HG03558 (cell line): Measurements from ENCODE around the gene USB1.

Experiments used
- ATAC-seq: cut with Tn5 transposase; IDR thresholded peaks from one replicate; pipeline ENCODE4 v1.9.1; 2021; ENCODE audit warnings: moderate number of reproducible peaks; ENCODE audit not compliant: unreplicated experiment; ENCODE audit errors: extremely low read depth

USB1 gene

DNA sequence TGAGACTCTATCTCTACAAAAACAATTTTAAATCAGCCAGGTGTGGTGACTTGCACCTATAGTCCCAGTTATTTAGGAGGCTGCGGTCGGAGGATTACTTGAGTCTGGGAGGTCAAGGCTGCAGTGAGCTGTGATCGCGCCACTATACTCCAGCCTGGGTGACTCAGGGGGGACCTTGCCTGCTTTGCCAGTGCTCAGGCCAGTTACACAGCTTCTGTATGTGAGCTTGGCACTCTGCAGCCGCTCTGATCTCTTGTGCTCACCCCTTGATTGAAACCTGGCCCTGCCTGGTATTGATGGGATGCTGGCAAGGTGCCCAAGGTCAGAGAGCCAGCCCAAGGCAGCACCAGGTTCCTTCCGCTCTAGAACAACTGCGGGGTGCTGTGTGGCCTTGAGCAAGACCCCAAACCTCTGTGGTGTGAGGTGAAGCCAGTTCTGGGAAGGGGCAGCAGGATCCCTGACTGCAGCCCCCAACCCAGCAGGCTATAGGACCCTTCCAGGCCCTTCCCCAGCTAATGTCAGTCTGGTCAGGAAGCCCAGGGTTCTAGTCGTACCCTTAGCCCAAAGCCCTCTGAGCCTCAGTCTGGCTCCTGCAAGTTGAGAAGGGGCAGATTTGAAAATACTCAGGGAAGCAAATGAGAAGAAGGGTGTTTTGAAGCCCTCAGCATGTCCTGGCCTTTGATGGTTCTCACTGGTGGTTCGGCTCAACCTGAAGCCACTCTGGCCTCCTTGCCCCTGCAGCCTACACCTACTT, 43.2 kb downstream of the USB1 start:
- no peak for ATAC-seq

DNA sequence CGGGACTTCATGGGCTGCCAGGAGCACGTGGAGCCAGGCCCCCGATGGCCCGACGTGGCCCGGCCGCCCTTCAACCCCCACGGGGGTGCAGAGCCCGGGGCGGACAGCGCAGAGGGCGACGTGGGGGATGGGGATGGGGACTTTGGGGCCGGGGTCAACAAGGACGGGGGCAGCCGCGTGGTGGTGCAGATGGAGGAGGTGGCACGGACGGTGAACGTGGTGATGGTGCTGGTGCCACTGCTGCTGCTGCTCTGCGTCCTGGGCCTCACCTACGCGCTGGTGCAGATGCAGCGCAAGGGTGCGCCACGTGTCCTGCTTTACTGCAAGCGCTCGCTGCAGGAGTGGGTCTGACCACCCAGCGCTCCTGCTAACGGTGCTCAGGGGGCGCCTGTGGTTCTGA, 43.9 kb downstream of the USB1 start:
- ATAC-seq: no peak

DNA sequence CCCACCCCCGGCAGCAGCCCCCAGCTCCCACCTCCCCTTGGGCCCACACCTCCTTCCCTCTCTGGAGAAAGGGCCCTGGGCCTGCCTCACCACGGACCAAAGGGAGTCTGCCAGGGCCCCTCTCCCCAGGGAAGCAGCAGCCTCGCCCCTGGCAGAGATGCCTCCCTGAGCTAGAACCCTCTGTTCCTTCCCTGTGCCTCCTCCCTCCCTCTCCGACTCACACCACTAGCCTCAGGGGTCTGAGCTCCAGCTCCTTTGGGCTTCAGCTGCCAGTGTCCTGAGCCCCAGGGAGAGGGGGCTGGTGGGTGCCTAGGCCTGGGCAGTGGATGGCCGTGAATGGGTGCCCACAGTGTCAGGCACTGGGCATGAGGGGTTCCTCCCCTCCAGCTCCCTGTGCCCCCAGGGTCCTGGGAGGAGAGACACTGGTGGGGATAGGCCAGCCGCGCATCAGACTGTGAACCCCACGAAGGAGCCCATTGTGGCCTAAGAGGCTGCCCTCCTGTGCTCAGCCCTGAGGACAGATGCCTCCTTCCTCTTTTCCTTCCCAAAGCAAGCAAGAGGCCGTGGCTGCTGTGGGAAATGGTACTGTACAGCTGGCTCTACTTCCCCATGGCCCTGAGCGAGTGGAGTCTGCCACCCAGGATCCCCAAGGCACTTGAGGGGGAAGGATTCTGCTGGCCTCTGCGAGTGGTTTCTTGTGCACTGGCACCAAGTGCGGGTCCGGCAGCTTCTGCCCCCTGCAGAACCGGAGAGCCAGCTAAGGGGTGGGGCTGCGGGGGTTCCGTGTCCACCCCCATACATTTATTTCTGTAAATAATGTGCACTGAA, 45.1 kb downstream of the USB1 start:
- ATAC-seq: no peak

DNA sequence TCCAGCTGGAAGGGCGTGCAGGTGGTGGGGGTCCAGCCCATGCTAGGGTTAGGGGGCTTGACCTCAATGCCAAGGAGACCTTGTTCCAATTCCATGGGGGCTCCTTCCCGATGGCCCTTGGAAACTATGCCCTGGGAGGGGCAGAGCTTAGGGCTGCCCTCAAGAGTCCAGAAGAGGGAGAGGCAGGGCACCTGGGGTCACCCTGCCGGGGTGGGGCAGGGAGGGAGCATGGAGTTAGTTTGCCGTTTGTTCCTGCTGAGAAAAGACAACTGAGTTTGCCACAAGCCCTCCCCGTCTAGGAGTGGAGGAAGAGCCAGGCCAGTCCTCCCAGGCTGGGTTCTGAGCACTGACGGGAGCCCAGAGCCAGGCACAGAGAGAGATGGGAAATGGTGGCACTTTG, 45.7 kb downstream of the USB1 start:
- no peak for ATAC-seq

DNA sequence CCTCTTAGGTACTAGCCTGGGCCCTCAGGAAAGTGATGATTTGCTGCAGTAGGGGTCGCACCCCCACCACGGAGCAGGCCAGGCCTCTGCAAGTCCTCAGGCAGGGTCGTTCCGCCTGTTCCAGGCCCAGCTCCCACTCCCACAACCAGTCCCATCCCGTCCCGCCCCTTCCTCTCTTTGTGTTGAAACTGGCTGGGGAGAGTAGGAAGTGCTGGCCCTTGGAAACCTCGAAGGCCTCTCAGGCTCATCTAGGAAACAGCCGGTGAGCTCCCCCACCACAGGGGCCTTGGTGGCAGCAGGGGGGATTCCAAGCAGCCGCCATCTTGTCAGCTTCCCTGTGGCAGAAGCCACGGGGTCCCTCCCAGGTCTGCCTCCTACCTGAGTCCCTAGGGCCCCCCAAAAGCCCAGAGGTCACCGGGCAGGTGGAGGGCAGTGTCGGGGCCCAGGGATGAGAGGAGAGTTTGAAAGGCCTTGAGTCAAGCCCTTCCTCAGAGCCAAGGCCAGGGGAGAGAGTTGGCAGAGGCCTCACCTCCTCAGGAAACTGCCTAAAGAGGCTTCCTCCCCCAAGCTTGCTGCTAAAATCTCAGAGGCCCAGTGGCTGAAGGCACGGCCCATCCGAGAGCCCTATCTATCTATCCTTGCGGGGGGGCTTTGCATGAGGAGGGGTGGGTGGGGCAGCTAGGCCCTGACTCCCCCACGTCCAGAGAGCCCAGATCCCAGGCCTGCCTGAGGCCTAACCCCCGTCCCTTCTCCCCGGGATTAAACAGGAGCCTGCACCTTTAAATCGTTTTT, 46.5 kb downstream of the USB1 start:
- no peak for ATAC-seq

DNA sequence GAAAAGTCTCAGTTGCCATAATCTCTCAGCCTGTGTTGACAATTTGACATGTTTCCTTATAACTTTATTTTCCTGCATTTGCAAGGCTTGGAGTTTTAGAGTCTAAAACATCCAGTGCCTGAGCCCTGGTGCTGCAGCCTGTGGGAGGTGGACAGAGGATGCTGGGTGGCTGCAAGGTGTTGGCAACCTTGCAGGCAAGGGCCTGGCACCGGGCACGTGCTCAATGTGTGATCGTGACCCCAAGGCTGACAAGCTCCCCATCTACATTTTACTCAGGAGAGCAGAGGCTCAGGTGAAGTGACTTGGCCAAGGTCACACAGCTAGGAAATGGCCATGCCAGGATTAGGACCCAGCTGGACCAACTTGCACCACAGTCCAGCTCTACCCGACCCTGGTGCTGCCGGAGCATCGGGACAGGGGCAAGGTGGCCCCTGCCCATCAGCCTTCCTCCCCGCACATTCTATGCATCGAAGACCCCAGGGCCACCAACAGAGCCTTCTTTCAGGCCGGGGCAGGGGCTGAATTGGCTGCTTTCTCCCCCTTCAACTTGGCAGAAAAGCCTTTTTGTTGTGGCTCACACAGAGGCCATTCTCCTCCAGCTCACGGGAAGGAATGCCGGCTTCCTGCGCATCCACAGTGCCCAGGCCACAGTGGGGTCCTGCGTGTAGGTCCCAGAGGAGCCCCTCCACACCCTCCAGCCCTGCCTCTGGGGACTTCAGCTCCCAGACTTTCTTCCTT, 47.5 kb downstream of the USB1 start:
- ATAC-seq: no peak

DNA sequence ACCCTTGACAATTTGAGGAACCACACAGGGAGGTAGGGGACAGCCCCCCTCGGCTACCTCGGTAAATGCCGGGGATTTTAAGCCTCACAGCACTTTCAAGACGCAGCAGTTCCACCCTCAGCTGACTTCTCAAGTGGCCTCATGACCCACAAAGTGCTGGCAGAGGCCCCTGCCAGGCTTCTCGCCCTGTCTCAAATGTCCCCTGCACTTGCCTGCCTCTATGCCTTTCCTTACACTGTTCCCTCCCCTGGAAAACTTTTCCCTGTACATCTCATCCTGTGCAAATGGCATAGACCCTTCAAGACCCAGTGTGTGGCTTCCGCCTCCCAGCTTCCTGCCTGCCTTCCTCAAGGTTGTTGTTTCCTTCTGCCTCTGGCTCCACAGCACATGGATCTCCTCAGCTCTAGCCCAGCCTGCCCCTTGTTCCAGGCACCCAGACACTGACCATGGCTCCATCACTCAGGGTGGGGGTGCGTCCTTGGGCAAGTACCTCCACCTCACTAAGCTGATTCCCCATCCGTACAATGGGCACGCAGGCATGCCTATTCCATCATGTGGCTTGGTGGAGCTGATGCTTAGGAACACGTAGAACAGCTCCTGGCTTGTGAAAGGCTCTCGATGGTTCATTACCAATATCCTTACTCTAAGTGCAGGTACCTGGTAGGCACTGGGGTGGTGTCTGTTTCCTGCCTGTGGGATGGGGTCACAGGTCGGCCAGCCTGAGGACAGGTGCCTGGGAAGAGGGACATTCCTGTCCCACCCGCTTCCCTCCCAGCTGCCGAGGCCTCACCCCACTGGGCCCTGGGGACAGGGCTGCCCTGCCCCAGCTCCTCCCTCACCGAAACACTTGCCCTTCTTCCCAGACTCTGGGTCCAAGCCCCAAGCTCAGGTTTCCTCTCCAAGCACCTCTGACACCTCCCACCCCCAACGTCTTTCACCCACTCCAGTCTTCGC, 48.3 kb downstream of the USB1 start:
- no peak for ATAC-seq

DNA sequence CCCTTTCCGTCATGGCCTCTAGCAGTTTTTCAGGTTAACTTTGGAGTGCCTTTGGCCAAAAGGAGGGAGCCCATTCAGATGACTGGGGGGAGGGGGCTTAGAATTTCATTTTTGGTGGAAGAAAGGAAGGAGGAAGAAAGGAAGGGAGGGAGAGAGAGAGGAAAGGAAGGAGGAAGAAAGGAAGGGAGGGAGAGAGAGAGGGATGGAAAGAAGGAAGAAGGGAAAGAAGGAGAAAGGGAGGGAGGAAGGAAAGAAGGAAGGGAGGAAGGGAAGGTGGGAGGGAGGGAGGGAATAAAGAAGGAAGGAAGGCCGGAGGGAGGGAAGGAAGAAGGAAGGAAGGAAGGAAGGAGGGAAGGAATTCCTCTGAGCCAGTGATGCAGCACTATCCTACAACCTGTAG, 50.1 kb downstream of the USB1 start:
- no peak for ATAC-seq

DNA sequence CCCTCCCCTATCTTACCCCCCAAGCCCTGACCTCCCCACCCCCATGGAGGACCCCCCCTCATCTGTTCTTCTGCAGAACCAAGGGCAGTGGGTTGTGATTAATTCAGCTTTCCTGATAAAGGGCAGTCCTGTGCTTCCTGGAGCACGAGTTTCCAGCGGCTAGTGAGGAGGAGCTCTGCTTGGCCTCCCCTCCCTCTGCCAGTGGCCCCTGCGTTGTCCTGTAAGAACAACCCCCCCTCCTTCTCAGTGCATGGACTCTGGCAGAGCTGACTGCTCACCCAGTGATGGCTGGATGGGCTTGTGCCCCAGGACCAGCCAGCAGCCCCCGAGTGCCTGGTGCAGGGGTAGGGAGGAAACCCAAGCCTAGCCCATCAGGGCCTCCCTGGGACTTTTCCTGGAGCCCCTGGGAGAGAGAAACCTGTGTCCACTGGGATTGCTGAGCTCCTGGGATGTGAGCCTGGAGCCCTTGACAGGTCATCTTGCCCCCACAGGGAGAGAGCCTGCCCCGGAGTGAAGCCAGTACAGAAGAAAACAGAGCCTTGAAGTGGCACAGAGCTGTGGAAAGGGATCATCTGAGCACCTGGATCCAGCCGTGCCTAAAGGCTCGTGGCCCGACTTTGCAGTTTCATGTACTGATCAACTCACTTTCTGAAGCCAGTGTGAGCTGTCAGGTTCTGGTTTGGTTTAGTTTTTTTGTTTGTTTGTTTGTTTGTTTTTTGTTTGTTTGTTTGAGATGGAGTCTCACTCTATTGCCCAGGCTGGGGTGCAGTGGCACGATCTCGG, 50.8 kb downstream of the USB1 start:
- ATAC-seq: no peak

DNA sequence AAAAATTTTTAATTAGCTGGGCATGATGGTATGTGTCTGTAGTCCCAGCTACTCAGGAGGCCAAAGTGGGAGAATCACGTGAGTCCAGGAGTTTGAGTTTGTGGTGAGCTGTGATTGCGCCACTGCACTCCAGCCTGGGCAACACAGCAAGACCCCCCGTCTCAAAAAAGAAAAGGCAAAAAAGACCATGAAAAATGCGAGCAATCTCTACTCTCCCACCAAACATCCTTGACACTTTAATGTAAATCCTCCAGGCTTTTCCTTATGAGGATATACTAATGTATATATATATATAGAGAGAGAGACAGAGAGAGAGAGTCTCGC, 52.4 kb downstream of the USB1 start:
- ATAC-seq: no peak

DNA sequence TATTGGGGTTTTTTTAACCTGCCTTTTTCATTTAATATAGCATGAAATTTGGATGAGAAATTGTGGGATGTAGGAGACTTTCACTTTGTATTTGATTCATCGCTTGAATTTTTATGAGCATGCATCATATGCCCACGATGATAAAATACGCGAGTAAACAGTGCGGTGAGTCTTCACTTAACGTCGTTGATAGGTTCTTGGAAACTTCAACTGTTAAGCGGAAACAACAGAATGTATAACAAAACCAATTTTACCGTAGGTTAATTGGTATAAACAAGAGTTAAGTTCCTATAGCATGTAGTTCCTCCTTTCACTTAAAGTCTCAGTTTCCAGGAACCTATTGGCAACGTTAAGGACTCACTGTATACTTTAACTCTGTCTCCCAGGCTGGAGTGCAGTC, 53.1 kb downstream of the USB1 start:
- no peak for ATAC-seq

DNA sequence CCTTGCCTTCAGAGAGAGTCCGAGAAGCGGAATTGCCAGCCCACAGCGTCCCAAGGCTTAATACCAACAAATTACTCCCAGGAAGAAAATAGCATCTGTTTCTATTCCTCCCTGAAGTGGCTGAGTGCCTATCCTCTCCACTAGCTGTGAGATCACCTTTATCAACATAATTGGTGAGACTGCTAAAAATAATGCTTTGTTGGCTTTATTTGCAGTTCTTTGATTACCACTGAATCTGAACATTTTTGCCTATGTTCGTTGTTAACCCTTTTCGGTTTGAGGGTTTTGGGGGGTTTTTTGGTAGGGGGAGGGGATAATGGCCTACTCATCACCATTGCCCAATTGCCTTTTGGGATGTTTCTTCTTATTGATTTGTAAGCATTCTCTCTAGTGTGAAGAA, 55.4 kb downstream of the USB1 start:
- ATAC-seq: no peak

DNA sequence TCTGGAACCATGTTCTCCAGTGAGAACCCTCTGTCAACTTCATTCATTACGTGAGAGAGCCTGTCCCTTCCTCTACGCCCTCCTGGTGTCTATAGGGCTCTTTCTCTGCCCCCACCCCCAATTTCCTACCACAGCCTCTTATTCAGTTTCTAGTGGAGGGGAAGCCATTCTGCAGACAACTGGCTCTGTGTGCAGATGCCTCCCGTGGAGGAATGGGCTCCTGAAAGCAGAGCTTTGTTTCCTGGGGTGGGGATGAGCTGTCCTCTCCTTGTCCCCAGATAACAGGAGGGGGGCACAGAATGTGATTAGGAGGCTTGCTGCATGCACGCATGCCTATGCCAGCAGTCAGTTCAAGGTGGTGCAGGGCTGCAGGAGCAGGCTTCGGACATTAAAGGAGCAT, 55.9 kb downstream of the USB1 start:
- no peak for ATAC-seq

DNA sequence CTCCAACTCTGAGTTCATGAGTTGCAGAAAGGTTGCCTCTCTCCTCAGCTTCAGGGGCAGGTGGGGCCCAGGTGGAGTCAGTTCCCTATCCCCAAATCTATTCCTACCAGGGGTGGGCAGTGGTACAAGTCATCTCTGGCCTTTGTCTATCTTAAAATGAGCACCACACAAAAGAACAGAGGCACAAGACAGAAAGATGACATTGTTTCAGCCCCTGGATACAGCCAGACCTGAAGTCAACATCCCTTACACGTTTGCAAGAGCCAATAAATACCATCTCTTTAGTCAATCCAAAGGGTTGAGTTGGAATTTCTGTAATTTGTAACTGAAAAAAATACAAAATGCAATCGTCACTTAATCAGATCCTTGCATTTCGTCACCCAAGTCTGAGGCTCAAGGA, 56.6 kb downstream of the USB1 start:
- ATAC-seq: no peak

DNA sequence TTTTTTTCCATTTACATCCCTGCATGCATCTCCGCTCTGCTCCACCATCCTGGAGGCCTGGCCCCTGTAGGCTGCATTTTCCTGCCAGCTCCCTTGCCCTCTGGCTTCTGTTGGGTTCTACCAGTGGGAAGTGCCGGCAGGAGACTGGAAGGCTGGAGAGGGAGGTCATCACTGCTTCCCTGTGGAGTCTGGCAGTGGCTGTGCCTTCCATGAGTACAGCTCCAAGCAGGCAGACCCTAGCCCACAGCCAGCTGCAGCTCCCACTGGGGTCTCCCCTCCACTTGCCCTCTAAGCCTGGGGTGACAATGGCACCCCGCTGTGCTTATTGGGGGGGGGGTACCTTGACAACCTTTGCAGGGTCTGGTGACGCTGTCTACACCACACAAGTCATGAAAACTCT, 61.6 kb downstream of the USB1 start:
- ATAC-seq: no peak

DNA sequence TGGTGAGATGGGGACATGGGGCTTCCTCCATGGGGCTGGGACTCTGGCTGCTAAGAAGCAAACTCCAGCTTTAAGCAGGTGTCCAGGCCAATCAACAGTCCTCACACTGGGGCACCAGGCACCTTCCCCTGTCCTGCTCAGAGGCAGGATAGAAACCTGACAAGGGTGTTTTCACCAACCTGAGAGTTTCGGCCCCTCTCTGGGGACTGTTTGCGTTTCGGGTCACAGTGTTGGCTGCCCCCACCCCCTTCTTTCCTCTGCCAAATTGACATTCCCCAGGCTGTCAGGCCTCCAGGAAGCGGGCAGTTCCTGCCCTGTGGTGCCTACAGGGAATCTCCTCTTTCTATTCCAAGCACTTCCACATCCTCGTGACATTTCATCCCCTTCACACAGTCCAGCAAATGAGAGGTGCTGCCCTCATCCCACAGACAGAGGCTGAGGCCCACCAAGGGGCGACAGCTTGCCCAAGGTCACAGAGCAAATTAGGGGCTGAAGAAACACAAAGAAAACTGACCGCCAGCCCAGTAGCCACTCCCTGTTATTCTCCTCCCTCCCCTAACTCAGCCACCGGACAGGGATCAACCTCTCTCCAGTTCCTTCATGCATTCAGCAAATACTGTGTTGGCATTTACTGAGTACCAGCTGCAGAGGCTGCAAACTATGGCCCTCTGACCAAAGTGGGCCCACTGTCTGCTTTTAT, 62.3 kb downstream of the USB1 start:
- ATAC-seq: no peak

DNA sequence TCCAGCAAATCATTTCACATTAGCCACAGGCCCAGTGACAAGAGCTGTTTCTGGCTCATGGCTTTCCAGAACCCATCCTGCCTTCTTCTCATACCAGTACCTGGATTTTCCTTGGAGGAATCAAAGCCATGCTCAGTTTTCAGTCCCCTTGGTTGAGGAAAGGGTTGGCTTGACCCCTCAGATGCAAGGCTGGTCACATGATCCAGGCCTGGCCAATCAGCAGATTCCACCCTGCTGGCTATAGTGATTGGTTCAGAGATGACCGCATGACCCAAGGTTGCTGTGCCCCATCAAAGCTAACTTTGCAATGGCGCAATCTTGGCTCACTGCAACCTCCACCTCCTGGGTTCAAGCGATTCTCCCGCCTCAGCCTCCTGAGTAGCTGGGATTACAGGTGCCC, 69.4 kb downstream of the USB1 start:
- no peak for ATAC-seq
